Measurements from ENCODE around the gene C11orf98.

GRCh38 chr11:62656796-62657429, 8.1 kb downstream of the C11orf98 start:
- TF ChIP-seq TAF1 (IDR thresholded peaks at IDR 0.05; ENCODE audit: borderline replicate concordance, low read depth, low read length) (no peak), POLR2A (IDR thresholded peaks at IDR 0.05; ENCODE audit: low read depth, low read length) (no peak), POLR2AphosphoS5 (IDR thresholded peaks at IDR 0.05; ENCODE audit: low read depth, low read length) (no peak)
